ENCODE measurements around the gene TRIM24. TPM values are rescaled to one million over a fixed set of nuclear protein-coding genes. Genes with fewer than 3 reads are reported as not detected.

Gene TRIM24
- total RNA-seq, 1 experiment from 2014 or later, result 29.8 TPM

GRCh38 chr7:138549082-138549481, 89.0 kb downstream of the TRIM24 start:
- Mint-ChIP-seq H3K9me3 (ENCODE audit: low read depth, unreplicated experiment) (no peaks in the 10 kb centered on the region), H3K27me3 (ENCODE audit: unreplicated experiment) (no peaks in the 10 kb centered on the region), H3K27ac (ENCODE audit: unreplicated experiment) (no peak overlapping the region), H3K4me3 (ENCODE audit: low read depth, unreplicated experiment) (no peak overlapping the region), H3K4me1 (ENCODE audit: low read depth, unreplicated experiment) (peaks cover 8% of the 10 kb centered on the region), H3K36me3 (ENCODE audit: insufficient read depth, unreplicated experiment) (no peaks in the 10 kb centered on the region)
- no peak for TF ChIP-seq CTCF (IDR thresholded peaks at IDR 0.05; ENCODE audit: unreplicated experiment)
- DNase-seq, result no peak
- CTCF ChIA-PET, result no interaction called here
- BruUV-seq (replicated peaks), result no TSS peak
- intact Hi-C loops (cut with micrococcal nuclease; ENCODE audit: unreplicated experiment), result no loop called here

DNA sequence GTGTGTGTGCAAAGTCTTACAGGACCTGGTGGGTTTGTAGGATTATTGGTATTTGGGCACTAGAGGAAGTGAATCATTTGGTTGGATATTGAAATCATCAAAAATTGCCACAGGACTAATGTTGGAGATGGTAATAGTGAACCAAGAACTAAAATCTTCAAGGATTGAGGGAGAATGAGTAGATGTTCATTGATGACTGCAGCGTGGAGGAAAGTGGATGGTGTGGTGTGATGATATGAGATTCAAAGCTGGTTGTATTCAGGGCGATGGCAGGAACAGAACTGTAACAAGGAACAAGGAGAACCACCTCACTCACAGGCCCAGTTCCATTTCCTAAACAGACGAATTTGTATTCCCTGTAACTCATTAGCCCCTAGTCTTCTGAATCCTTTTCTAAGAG, 90.3 kb downstream of the TRIM24 start:
- no peaks in the 10 kb centered on the region for H3K36me3 Mint-ChIP-seq (ENCODE audit: insufficient read depth, unreplicated experiment)

GRCh38 chr7:138551102-138551501, 91.0 kb downstream of the TRIM24 start:
- Mint-ChIP-seq H3K27me3 (ENCODE audit: unreplicated experiment) (no peaks in the 10 kb centered on the region), H3K4me1 (ENCODE audit: low read depth, unreplicated experiment) (no peaks in the 10 kb centered on the region), H3K9me3 (ENCODE audit: low read depth, unreplicated experiment) (no peaks in the 10 kb centered on the region), H3K27ac (ENCODE audit: unreplicated experiment) (no peak overlapping the region), H3K4me3 (ENCODE audit: low read depth, unreplicated experiment) (no peak overlapping the region), H3K36me3 (ENCODE audit: insufficient read depth, unreplicated experiment) (no peaks in the 10 kb centered on the region)
- no TSS peak for BruUV-seq (replicated peaks)
- CTCF ChIA-PET, result no interaction called here
- TF ChIP-seq CTCF (IDR thresholded peaks at IDR 0.05; ENCODE audit: unreplicated experiment), result no peak
- intact Hi-C loops (cut with micrococcal nuclease; ENCODE audit: unreplicated experiment), result no loop called here
- DNase-seq, result no peak

More for the DNA sequence above, 90.3 kb downstream of the TRIM24 start:
- H3K27me3 Mint-ChIP-seq (ENCODE audit: unreplicated experiment), result no peaks in the 10 kb centered on the region
- no peak for DNase-seq
- no TSS peak for BruUV-seq (replicated peaks)
- intact Hi-C loops (cut with micrococcal nuclease; ENCODE audit: unreplicated experiment), result no loop called here
- H3K4me1 Mint-ChIP-seq (ENCODE audit: low read depth, unreplicated experiment), result peaks cover 1% of the 10 kb centered on the region
- peak overlapping the region; percentile 12 for H3K27ac Mint-ChIP-seq (ENCODE audit: unreplicated experiment)
- no peak for TF ChIP-seq CTCF (IDR thresholded peaks at IDR 0.05; ENCODE audit: unreplicated experiment)
- no peak overlapping the region for H3K4me3 Mint-ChIP-seq (ENCODE audit: low read depth, unreplicated experiment)
- CTCF ChIA-PET, result no interaction called here
- H3K9me3 Mint-ChIP-seq (ENCODE audit: low read depth, unreplicated experiment), result no peaks in the 10 kb centered on the region

- TF ChIP-seq CTCF (IDR thresholded peaks at IDR 0.05; ENCODE audit: unreplicated experiment), result no peak
- Mint-ChIP-seq H3K9me3 (ENCODE audit: low read depth, unreplicated experiment) (no peaks in the 10 kb centered on the region), H3K4me3 (ENCODE audit: low read depth, unreplicated experiment) (no peak overlapping the region), H3K27ac (ENCODE audit: unreplicated experiment) (no peak overlapping the region), H3K36me3 (ENCODE audit: insufficient read depth, unreplicated experiment) (peaks cover 4% of the 10 kb centered on the region), H3K27me3 (ENCODE audit: unreplicated experiment) (no peaks in the 10 kb centered on the region), H3K4me1 (ENCODE audit: low read depth, unreplicated experiment) (no peaks in the 10 kb centered on the region)
- CTCF ChIA-PET, result no interaction called here
- no TSS peak for BruUV-seq (replicated peaks)
- intact Hi-C loops (cut with micrococcal nuclease; ENCODE audit: unreplicated experiment), result no loop called here
- DNase-seq, result no peak
Observed at GRCh38 chr7:138553805-138554204, 93.7 kb downstream of the TRIM24 start.

DNA sequence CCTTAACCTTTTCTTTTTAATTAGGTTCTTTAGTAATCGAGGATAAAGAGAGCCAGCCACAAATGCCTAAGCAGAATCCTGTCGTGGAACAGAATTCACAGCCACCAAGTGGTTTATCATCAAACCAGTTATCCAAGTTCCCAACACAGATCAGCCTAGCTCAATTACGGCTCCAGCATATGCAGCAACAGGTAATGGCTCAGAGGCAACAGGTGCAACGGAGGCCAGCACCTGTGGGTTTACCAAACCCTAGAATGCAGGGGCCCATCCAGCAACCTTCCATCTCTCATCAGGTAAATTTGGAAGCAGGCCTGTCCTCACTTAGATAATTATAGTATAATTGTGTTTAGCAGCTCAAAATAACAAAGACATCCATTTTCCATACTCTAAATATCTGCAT, 94.6 kb downstream of the TRIM24 start:
- H3K4me1 Mint-ChIP-seq (ENCODE audit: low read depth, unreplicated experiment), result no peaks in the 10 kb centered on the region
- H3K27ac Mint-ChIP-seq (ENCODE audit: unreplicated experiment), result no peak overlapping the region
- no peak for DNase-seq
- no TSS peak for BruUV-seq (replicated peaks)
- intact Hi-C loops (cut with micrococcal nuclease; ENCODE audit: unreplicated experiment), result no loop called here
- no peak for TF ChIP-seq CTCF (IDR thresholded peaks at IDR 0.05; ENCODE audit: unreplicated experiment)
- no peaks in the 10 kb centered on the region for H3K27me3 Mint-ChIP-seq (ENCODE audit: unreplicated experiment)
- peaks cover 4% of the 10 kb centered on the region for H3K36me3 Mint-ChIP-seq (ENCODE audit: insufficient read depth, unreplicated experiment)
- no peak overlapping the region for H3K4me3 Mint-ChIP-seq (ENCODE audit: low read depth, unreplicated experiment)
- no peaks in the 10 kb centered on the region for H3K9me3 Mint-ChIP-seq (ENCODE audit: low read depth, unreplicated experiment)
- CTCF ChIA-PET, result no interaction called here
